ENCODE data around the gene ISYNA1. TPM values are rescaled to one million over a fixed set of nuclear protein-coding genes. Genes with fewer than 3 reads are reported as not detected.

ISYNA1 gene
- total and polyA plus RNA-seq, 4 donors, result 4.7 to 41.9 (median 10.1) TPM

DNA sequence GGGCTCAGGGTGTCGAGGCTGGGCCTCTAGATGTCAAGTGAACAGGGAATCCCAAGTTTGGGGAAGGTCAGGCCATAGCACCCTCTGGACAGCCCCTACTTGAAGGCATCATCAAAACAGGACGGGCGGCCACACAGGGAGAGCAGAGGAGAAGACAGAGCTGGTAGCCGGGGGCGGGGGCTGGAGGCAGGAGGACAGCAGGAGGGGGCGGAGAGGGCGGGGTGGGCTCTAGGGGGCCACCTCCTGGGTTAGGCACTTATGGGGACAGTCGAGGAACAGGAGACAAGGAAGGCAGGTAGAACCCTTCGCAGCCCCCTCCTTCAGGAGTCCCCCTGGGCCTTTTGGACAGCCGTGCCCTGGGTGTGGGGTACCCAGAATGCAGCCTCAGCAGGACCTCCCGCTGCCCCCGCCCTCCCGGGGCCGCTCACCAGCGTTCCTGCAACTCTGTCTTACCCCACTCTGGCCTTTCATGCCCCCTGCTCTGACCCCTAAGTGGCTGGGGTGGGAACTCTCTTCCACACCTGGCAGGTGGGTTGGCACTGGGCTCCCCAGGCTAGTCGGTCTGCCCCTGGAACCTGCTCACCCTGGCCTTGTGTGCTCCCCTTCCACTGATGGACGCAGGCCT is 12.9 kb downstream of the ISYNA1 start:
- Histone ChIP-seq H3K27me3 (ENCODE audit: control insufficient read depth in 4 of 4, insufficient read depth in 4 of 4, low read length in 3 of 4) (no peaks in the 10 kb centered on the region), H3K9me3 (ENCODE audit: control insufficient read depth in 4 of 4, low read length in 3 of 4) (no peaks in the 10 kb centered on the region), H3K9ac (ENCODE audit: low read depth in 1 of 2, low read length in 2 of 2) (no peak overlapping the region), H3K4me3 (ENCODE audit: low read depth in 1 of 3, low read length in 3 of 3) (no peak overlapping the region), H3K4me1 (ENCODE audit: control insufficient read depth in 4 of 4, insufficient read depth in 4 of 4, low read length in 3 of 4) (peaks cover 0 to 7% (median 4%) of the 10 kb centered on the region in 4 donors), H3K27ac (ENCODE audit: low read depth in 1 of 2, low read length in 2 of 2) (no peak overlapping the region), H3K36me3 (ENCODE audit: control insufficient read depth in 4 of 4, insufficient read depth in 3 of 4, low read depth in 1 of 4, low read length in 3 of 4) (no peaks in the 10 kb centered on the region)
- DNase-seq (ENCODE audit: low spot score), result no peak
- TF ChIP-seq HNF4G (IDR thresholded peaks at IDR 0.05) (no peak), EGR1 (IDR thresholded peaks at IDR 0.05; ENCODE audit: low read depth in 2 of 2) (no peak), RXRA (IDR thresholded peaks at IDR 0.05) (no peak), SP1 (IDR thresholded peaks at IDR 0.05) (no peak), YY1 (IDR thresholded peaks at IDR 0.05) (no peak), FOXA2 (IDR thresholded peaks at IDR 0.05) (no peak), RAD21 (IDR thresholded peaks at IDR 0.05) (no peak)
- 93% methylated on average over 17 of the region's 17 CpGs for WGBS

DNA sequence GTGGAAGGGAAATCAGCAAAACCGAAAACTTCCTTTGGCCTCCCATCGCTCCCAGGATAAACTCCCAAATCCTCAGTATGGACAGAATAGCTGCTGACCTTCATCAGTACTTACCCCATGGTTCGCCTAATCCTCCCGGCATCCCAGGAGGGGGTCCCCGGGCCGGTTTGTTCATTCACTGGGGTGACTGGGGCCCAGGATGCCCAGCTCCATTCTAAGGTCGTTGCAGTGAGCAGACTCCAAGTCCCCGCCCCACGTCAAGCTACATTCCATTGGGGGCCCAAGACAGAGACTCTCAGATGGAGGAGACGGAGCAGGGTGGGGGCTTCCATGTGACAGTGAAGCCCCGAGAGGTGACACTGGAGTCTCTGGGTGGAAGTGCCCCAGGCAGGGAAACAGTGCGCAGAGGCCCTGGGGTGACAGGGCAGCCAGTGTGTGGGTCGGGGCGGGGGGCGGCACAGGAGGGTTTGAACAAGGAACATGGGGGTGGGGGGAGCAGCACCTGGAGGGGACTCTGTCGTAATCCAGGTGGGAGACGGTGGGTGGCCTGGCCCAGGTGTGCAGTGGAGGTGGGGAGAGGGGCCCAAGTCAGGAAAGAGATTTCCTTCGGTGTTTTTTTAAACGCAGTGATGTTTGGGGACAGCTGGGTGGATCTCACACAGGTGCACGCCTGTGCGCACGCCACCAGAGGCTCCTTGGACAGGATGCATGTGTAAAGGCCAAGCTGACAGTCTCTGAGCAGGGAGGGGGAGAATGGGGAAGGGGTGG is 13.6 kb downstream of the ISYNA1 start:
- WGBS, result 88% methylated on average over 22 of the region's 22 CpGs
- TF ChIP-seq JUND (IDR thresholded peaks at IDR 0.05) (no peak), RXRA (IDR thresholded peaks at IDR 0.05) (no peak), HNF4A (conservative IDR thresholded peaks at IDR 0.05) (no peak), RAD21 (IDR thresholded peaks at IDR 0.05) (no peak), YY1 (IDR thresholded peaks at IDR 0.05) (no peak), NR2F2 (IDR thresholded peaks at IDR 0.05) (no peak), FOXA2 (IDR thresholded peaks at IDR 0.05) (no peak)
- TF ChIP-seq, protein P1, sequence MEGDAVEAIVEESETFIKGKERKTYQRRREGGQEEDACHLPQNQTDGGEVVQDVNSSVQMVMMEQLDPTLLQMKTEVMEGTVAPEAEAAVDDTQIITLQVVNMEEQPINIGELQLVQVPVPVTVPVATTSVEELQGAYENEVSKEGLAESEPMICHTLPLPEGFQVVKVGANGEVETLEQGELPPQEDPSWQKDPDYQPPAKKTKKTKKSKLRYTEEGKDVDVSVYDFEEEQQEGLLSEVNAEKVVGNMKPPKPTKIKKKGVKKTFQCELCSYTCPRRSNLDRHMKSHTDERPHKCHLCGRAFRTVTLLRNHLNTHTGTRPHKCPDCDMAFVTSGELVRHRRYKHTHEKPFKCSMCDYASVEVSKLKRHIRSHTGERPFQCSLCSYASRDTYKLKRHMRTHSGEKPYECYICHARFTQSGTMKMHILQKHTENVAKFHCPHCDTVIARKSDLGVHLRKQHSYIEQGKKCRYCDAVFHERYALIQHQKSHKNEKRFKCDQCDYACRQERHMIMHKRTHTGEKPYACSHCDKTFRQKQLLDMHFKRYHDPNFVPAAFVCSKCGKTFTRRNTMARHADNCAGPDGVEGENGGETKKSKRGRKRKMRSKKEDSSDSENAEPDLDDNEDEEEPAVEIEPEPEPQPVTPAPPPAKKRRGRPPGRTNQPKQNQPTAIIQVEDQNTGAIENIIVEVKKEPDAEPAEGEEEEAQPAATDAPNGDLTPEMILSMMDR (IDR thresholded peaks at IDR 0.05; ENCODE audit: low read depth, low read length, missing input control), result no peak
- TF ChIP-seq, protein P2, sequence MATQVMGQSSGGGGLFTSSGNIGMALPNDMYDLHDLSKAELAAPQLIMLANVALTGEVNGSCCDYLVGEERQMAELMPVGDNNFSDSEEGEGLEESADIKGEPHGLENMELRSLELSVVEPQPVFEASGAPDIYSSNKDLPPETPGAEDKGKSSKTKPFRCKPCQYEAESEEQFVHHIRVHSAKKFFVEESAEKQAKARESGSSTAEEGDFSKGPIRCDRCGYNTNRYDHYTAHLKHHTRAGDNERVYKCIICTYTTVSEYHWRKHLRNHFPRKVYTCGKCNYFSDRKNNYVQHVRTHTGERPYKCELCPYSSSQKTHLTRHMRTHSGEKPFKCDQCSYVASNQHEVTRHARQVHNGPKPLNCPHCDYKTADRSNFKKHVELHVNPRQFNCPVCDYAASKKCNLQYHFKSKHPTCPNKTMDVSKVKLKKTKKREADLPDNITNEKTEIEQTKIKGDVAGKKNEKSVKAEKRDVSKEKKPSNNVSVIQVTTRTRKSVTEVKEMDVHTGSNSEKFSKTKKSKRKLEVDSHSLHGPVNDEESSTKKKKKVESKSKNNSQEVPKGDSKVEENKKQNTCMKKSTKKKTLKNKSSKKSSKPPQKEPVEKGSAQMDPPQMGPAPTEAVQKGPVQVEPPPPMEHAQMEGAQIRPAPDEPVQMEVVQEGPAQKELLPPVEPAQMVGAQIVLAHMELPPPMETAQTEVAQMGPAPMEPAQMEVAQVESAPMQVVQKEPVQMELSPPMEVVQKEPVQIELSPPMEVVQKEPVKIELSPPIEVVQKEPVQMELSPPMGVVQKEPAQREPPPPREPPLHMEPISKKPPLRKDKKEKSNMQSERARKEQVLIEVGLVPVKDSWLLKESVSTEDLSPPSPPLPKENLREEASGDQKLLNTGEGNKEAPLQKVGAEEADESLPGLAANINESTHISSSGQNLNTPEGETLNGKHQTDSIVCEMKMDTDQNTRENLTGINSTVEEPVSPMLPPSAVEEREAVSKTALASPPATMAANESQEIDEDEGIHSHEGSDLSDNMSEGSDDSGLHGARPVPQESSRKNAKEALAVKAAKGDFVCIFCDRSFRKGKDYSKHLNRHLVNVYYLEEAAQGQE (IDR thresholded peaks at IDR 0.05), result no peak
- TF ChIP-seq, protein P3, sequence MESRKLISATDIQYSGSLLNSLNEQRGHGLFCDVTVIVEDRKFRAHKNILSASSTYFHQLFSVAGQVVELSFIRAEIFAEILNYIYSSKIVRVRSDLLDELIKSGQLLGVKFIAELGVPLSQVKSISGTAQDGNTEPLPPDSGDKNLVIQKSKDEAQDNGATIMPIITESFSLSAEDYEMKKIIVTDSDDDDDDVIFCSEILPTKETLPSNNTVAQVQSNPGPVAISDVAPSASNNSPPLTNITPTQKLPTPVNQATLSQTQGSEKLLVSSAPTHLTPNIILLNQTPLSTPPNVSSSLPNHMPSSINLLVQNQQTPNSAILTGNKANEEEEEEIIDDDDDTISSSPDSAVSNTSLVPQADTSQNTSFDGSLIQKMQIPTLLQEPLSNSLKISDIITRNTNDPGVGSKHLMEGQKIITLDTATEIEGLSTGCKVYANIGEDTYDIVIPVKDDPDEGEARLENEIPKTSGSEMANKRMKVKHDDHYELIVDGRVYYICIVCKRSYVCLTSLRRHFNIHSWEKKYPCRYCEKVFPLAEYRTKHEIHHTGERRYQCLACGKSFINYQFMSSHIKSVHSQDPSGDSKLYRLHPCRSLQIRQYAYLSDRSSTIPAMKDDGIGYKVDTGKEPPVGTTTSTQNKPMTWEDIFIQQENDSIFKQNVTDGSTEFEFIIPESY (IDR thresholded peaks at IDR 0.05), result no peak
- no peak overlapping the region for H3K27ac ChIP-seq (ENCODE audit: low read depth in 1 of 2, low read length in 2 of 2)
- H3K4me3 ChIP-seq (ENCODE audit: low read depth in 1 of 3, low read length in 3 of 3), result no peak overlapping the region
- DNase-seq (ENCODE audit: low spot score), result no peak
- H3K9ac ChIP-seq (ENCODE audit: low read depth in 1 of 2, low read length in 2 of 2), result no peak overlapping the region
- no peaks in the 10 kb centered on the region for H3K27me3 ChIP-seq (ENCODE audit: control insufficient read depth in 4 of 4, insufficient read depth in 4 of 4, low read length in 3 of 4)
- H3K4me1 ChIP-seq (ENCODE audit: control insufficient read depth in 4 of 4, insufficient read depth in 4 of 4, low read length in 3 of 4), result peaks cover 0 to 9% (median 4%) of the 10 kb centered on the region in 4 donors
- no peaks in the 10 kb centered on the region for H3K9me3 ChIP-seq (ENCODE audit: control insufficient read depth in 4 of 4, low read length in 3 of 4)
- no peaks in the 10 kb centered on the region for H3K36me3 ChIP-seq (ENCODE audit: control insufficient read depth in 4 of 4, insufficient read depth in 3 of 4, low read depth in 1 of 4, low read length in 3 of 4)

Data from liver (tissue), 9 donors.